Effector memory CD8-positive, alpha-beta T cell (primary cell): Measurements from ENCODE around the gene UGDH.
"Not testable (repeated sequence)": the region's sequence is repeated elsewhere in the genome, so short reads cannot be mapped to it uniquely, and the experiment has no call there.

Experiments
- ATAC-seq: fragments of 150-1000 bp; cut with Tn5 transposase; replicated peaks from 2 replicates; pipeline ENCODE4 v1.10.0; 2021; ENCODE audit warnings: mild to moderate bottlenecking, moderate library complexity
- DNase-seq, 3 experiments: peaks; one replicate each; pipeline ENCODE4 v3.0.0; 2021
- H3K27ac Mint-ChIP-seq, 2 donors: one replicate each; pipeline ENCODE4 v1.8.0; 2022; ENCODE audit warnings: mild to moderate bottlenecking in 2 of 2, mixed read lengths in 2 of 2, moderate library complexity in 2 of 2
- H3K27me3 Mint-ChIP-seq, 2 donors: one replicate each; pipeline ENCODE4 v1.8.0; 2022; ENCODE audit warnings: mixed read lengths in 2 of 2
- H3K36me3 Mint-ChIP-seq: one replicate; pipeline ENCODE4 v1.8.0; 2022; ENCODE audit warnings: mild to moderate bottlenecking, moderate library complexity, mixed read lengths; ENCODE audit not compliant: insufficient read depth
- H3K4me1 Mint-ChIP-seq, 2 donors: one replicate each; pipeline ENCODE4 v1.8.0; 2022; ENCODE audit warnings: low read depth in 2 of 2, mixed read lengths in 2 of 2
- H3K4me3 Mint-ChIP-seq, 2 donors: one replicate each; pipeline ENCODE4 v1.8.0; 2022; ENCODE audit warnings: mild to moderate bottlenecking in 2 of 2, mixed read lengths in 2 of 2, moderate library complexity in 2 of 2
- H3K9me3 Mint-ChIP-seq, 2 donors: one replicate each; pipeline ENCODE4 v1.8.0; 2022; ENCODE audit warnings: mixed read lengths in 2 of 2

Gene UGDH

DNA sequence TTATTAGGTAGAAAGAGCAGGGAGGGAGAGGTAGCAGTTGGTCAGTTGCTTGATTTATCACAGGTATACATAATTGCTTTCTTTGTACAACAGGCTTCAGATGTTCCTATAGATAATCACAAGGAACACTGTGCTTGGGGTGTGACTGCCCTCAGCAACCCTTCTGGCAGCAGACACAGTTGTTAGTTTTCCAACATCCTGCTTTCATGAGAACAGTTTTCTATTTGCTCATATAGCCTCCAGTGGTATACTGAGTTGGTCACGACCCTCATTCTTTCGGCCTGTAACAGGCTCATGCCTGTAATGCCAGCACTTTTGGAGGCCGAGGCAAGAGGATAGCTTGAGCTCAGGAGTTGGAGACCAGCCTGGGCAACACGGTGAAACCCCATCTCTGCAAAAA, 16.8 kb upstream of the UGDH start:
- H3K9me3 Mint-ChIP-seq, H3K27me3 Mint-ChIP-seq, H3K4me3 Mint-ChIP-seq, ATAC-seq, H3K36me3 Mint-ChIP-seq, H3K4me1 Mint-ChIP-seq, DNase-seq, H3K27ac Mint-ChIP-seq: not testable (repeated sequence)

GRCh38 chr4:39543034-39543433, 15.8 kb upstream of the UGDH start:
- H3K9me3 Mint-ChIP-seq, result no peaks in the 10 kb centered on the region
- no peaks in the 10 kb centered on the region for H3K4me1 Mint-ChIP-seq
- no peaks in the 10 kb centered on the region for H3K27me3 Mint-ChIP-seq
- no peak for ATAC-seq
- no peak overlapping the region for H3K4me3 Mint-ChIP-seq
- DNase-seq, result no peak
- H3K27ac Mint-ChIP-seq, result no peak overlapping the region
- no peaks in the 10 kb centered on the region for H3K36me3 Mint-ChIP-seq

DNA sequence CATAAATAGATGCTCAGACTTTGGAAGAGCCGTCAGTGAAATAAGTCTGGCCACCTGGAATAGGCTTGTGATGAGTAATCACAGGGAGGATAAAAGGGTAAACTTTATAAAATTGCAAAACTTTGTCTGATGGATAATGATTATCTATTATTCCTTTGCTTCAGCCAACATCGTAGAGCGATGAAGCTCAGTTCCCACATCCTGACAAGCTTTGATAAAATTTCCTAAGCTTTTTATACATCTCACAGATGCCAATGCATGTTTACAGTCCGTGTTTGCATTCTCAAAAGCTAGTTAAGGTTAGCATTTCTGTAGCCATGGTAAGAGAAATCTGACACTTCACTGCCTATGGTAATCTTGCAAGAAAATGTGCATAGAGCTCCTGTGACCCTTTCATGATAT, 15.4 kb upstream of the UGDH start:
- Mint-ChIP-seq H3K27me3 (no peaks in the 10 kb centered on the region), H3K4me3 (no peak overlapping the region), H3K4me1 (no peaks in the 10 kb centered on the region), H3K9me3 (no peaks in the 10 kb centered on the region), H3K27ac (no peak overlapping the region), H3K36me3 (no peaks in the 10 kb centered on the region)
- ATAC-seq, result no peak
- DNase-seq, result no peak

DNA sequence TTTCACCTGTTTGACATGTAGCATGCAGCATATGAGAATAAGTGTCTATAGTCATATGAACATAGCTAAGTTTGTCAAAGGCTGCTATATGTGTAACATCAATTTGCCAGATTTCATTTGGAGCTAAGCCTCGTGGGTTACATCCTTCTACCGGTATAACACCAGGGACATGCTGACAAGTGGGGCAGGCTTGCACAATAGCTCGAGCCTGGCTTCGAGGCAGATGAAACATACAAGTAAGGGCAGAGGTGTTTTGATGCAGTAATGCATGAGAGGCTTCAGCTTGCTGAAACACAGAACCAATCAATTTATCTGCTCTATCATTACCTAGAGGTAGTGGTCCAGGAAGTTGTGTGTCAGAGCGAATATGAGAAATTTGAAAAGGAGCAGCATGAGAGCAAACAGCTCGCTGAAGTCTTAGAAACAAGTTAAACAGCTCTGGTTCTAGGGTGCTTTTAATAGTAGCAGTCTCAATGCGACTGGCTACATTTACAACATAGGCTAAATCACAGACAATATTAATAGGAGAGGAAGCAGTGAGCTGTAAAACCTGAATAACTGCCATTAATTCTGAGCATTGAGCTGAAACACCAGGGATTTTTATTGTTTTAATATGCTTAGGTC, 14.9 kb upstream of the UGDH start:
- DNase-seq (no peak), ATAC-seq (no peak)
- Mint-ChIP-seq H3K9me3 (no peaks in the 10 kb centered on the region), H3K4me1 (no peaks in the 10 kb centered on the region), H3K4me3 (no peak overlapping the region), H3K27ac (no peak overlapping the region), H3K36me3 (no peaks in the 10 kb centered on the region), H3K27me3 (no peaks in the 10 kb centered on the region)

DNA sequence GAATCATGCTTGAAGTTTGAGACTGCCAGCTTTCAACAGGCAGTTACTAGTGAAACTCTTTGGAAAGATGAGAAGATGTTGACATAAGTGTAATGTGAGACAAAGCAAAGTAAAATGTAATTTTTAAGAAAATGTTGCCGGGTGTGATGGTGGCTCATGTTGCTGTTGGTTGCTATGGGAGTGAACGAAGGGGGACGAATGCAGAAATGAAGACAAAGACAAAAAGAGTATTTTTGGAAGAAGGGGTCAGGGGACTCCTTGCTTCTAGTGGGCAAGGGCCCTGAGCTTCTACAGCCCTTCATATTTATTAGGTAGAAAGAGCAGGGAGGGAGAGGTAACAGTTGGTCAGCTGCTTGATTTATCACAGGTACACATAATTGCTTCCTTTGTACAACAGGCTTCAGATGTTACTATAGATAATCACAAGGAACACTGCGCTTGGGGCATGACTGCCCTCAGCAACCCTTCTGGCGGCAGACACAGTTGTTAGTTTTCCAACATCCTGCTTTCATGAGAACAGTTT, 11.9 kb upstream of the UGDH start:
- ATAC-seq, result no peak
- Mint-ChIP-seq H3K9me3 (no peaks in the 10 kb centered on the region), H3K36me3 (no peaks in the 10 kb centered on the region), H3K27ac (no peak overlapping the region), H3K4me3 (no peak overlapping the region), H3K4me1 (no peaks in the 10 kb centered on the region), H3K27me3 (no peaks in the 10 kb centered on the region)
- no peak for DNase-seq

GRCh38 chr4:39533541-39533940, 6.3 kb upstream of the UGDH start:
- ATAC-seq, result no peak
- Mint-ChIP-seq H3K36me3 (no peaks in the 10 kb centered on the region), H3K27ac (no peak overlapping the region), H3K27me3 (no peaks in the 10 kb centered on the region), H3K4me1 (no peaks in the 10 kb centered on the region), H3K4me3 (no peak overlapping the region), H3K9me3 (peaks cover 5 to 16% of the 10 kb centered on the region in 2 donors)
- DNase-seq, result no peak

DNA sequence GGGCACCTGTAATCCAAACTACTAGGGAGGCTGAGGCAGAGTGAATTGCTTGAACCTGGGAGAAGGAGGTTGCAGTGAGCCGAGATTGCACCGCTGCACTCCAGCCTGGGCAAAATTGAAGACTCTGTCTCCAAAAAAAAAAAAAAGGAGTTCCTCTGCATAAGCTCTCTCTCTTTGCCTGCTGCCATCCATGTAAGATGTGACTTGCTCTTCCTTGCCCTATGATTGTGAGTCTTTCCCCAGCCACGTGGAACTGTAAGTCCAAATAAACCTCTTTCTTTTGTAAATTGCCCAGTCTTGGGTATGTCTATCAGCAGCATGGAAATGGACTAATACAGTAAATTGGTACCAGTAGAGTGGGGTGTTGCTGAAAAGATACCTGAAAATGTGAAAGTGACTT, 5.0 kb upstream of the UGDH start:
- DNase-seq, H3K27me3 Mint-ChIP-seq, H3K36me3 Mint-ChIP-seq, H3K27ac Mint-ChIP-seq, H3K4me1 Mint-ChIP-seq, H3K4me3 Mint-ChIP-seq, ATAC-seq: not testable (repeated sequence)
- H3K9me3 Mint-ChIP-seq, result peaks cover 5 to 16% of the 10 kb centered on the region in 2 donors

- DNase-seq, result no peak
- no peaks in the 10 kb centered on the region for H3K36me3 Mint-ChIP-seq
- H3K4me3 Mint-ChIP-seq, result no peak overlapping the region
- ATAC-seq, result no peak
- peaks cover 5 to 16% of the 10 kb centered on the region in 2 donors for H3K9me3 Mint-ChIP-seq
- peaks cover 10 to 11% of the 10 kb centered on the region in 2 donors for H3K4me1 Mint-ChIP-seq
- no peaks in the 10 kb centered on the region for H3K27me3 Mint-ChIP-seq
- H3K27ac Mint-ChIP-seq, result no peak overlapping the region
These were observed 3.4 kb upstream of the UGDH start for GRCh38 chr4:39530682-39531081.

GRCh38 chr4:39529534-39529933, 2.3 kb upstream of the UGDH start:
- no peaks in the 10 kb centered on the region for H3K27me3 Mint-ChIP-seq
- no peak overlapping the region for H3K27ac Mint-ChIP-seq
- H3K4me3 Mint-ChIP-seq, result no peak overlapping the region
- H3K36me3 Mint-ChIP-seq, result no peaks in the 10 kb centered on the region
- DNase-seq (no peak), ATAC-seq (no peak)
- peaks cover 13 to 14% of the 10 kb centered on the region in 2 donors for H3K4me1 Mint-ChIP-seq
- H3K9me3 Mint-ChIP-seq, result peaks cover 5 to 16% of the 10 kb centered on the region in 2 donors

DNA sequence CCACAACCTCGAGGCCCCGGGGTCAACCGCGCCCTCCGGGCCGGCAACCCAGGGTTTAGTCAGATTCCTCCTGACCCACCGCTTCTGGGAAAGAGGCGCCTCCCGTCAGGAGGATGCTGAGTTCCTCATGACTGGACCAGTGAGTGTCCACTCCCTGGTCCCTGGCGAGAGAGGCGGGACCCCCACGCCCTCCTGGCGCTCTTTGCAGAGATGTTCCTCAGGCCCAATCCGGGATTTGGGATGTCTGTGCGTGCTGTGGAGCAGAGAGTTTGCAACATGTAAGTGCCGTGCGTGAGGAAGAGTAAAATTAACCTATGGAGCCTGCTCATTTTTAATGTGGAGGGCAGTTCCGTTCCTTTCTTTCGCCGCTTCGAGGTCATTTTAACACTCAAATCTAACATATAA, 824 bp upstream of the UGDH start:
- peaks cover 13 to 14% of the 10 kb centered on the region in 2 donors for H3K4me1 Mint-ChIP-seq
- peak overlapping the region; percentile 96 to 98 for H3K4me3 Mint-ChIP-seq
- H3K27me3 Mint-ChIP-seq, result no peaks in the 10 kb centered on the region
- no peaks in the 10 kb centered on the region for H3K36me3 Mint-ChIP-seq
- no peak for ATAC-seq
- no peak for DNase-seq
- H3K27ac Mint-ChIP-seq, result peak overlapping the region; percentile 74 to 94
- H3K9me3 Mint-ChIP-seq, result peaks cover 5 to 16% of the 10 kb centered on the region in 2 donors

- H3K27ac Mint-ChIP-seq, result peak overlapping the region; percentile 94 to 95
- H3K27me3 Mint-ChIP-seq, result no peaks in the 10 kb centered on the region
- DNase-seq, result peak in 1 of 3 experiments; percentile 2
- ATAC-seq, result peak; percentile 12
- H3K4me1 Mint-ChIP-seq, result peaks cover 13 to 14% of the 10 kb centered on the region in 2 donors
- peak overlapping the region; percentile 96 to 98 for H3K4me3 Mint-ChIP-seq
- H3K9me3 Mint-ChIP-seq, result peaks cover 5 to 7% of the 10 kb centered on the region in 2 donors
- no peaks in the 10 kb centered on the region for H3K36me3 Mint-ChIP-seq
These were observed 409 bp downstream of the UGDH start for GRCh38 chr4:39526765-39527295.

DNA sequence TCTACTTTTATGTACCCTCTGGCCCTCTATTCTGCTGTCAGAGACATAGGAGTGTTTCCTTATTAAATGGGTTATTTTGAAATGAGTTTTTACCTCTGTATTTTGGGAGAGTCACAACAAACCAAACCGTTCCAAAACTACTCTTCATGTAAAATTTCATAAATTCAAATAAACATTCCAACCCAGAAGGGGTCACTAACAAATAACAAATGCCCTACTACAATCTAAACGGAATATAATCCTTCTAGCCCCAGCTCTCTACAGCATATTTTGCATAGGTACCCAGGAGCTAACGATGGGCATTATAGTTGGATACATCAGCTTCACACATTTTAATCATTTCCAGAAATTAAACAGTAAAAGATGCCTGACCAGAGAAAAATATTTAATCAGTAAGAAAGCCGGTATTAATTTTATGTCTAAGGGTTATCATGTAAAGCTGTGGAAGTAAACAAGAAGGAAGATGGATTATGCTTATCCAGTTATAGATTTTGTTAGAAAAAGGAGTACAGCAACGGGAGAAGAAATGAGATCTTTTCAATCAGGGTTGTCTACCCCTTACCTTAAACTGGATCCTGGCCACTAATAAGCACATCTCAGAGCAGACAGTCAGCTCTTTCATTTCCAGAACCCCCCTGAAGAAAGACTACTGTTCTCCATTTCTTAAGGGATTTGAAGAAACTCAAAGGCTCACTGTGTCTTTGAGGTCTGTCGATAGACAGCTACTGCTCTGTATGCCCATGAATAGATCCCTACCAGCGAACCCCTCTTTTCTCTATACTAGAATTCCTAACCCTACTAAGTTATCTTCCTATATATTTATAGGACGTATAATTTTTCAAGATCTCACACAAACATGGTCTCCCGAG, 1.2 kb downstream of the UGDH start:
- Mint-ChIP-seq H3K4me1 (peaks cover 13 to 14% of the 10 kb centered on the region in 2 donors), H3K9me3 (peaks cover under 1 to 4% of the 10 kb centered on the region in 2 donors)
- no peak for DNase-seq

DNA sequence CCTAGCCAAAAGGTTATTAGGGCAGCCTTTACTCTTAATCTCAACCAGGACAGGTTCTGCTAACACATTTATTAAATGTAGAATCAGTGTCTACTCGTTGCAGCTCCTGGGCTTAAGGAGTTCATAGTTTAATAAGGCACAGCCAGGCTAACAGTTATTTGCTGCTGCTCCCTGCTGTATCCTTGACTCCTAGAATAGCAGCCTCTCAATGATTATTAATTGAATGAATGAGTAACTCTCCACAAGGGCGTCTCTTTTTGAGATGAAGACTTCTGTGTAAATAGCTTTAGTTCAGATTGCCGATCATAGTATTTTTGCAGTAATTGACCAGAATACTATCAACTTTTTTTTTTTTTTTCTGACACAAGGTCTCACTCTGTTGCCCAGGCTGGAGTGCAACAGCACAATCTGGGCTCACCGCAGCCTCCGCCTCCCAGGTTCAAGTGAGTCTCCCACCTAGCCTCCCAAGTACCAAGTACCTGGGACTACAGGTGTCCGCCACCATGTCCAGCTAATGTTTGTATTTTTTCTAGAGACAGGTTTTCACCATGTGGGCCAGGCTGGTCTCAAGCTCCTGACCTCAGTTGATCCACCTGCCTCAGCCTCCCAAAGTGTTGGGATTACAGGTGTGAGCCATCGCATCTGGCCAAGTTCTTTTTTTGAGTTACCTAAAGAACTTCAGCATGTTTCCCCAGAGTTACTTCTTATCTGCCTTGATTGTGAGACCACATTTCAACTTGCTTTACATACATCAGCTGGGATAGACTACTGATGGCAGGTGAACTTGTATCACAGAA, 2.9 kb downstream of the UGDH start:
- Mint-ChIP-seq H3K9me3 (no peaks in the 10 kb centered on the region), H3K36me3 (no peaks in the 10 kb centered on the region), H3K27me3 (no peaks in the 10 kb centered on the region), H3K4me1 (peaks cover 13 to 14% of the 10 kb centered on the region in 2 donors), H3K4me3 (no peak overlapping the region), H3K27ac (no peak overlapping the region)
- no peak for ATAC-seq
- no peak for DNase-seq

More for the DNA sequence above, 1.2 kb downstream of the UGDH start:
- no peak for ATAC-seq
- Mint-ChIP-seq H3K36me3 (no peaks in the 10 kb centered on the region), H3K4me3 (peak overlapping the region; percentile 96 to 98), H3K27ac (peak overlapping the region; percentile 94 to 95), H3K27me3 (no peaks in the 10 kb centered on the region)
